Activated CD4-positive, alpha-beta memory T cell treated with anti-CD3 and anti-CD28 coated beads for 36 hours (primary cell): ENCODE data around the gene HDAC5. TPM values are rescaled to one million over a fixed set of nuclear protein-coding genes. Genes with fewer than 3 reads are reported as not detected.

ENCODE experiments used
- CTCF ChIA-PET: fragments of 350-600 bp; sonication (Branson Sonifier 250); formaldehyde crosslinking; loops from one replicate; lab custom pipeline; 2021; ENCODE audit warnings: antibody characterized with exemption, inconsistent platforms; lab: Charles Lee
- POLR2A ChIA-PET: fragments of 350-600 bp; sonication (Branson Sonifier 250); formaldehyde crosslinking; loops from one replicate; lab custom pipeline; 2021; ENCODE audit warnings: antibody characterized with exemption; lab: Charles Lee
- DNase-seq: peaks from one replicate; pipeline ENCODE4 v3.0.0-alpha.2; 2020
- H3K27ac Mint-ChIP-seq: one replicate; pipeline ENCODE4 v1.8.0; 2021; ENCODE audit warnings: mixed read lengths
- H3K27me3 Mint-ChIP-seq: one replicate; pipeline ENCODE4 v1.8.0; 2021; ENCODE audit warnings: mixed read lengths
- H3K36me3 Mint-ChIP-seq: one replicate; pipeline ENCODE4 v1.8.0; 2021; ENCODE audit warnings: mixed read lengths
- H3K4me1 Mint-ChIP-seq: one replicate; pipeline ENCODE4 v1.8.0; 2021; ENCODE audit warnings: low read depth, mixed read lengths
- H3K4me3 Mint-ChIP-seq: one replicate; pipeline ENCODE4 v1.8.0; 2021; ENCODE audit warnings: mild to moderate bottlenecking, mixed read lengths
- H3K9me3 Mint-ChIP-seq: one replicate; pipeline ENCODE4 v1.8.0; 2021; ENCODE audit warnings: mixed read lengths
- intact Hi-C: fragments of 100-400 bp; cut with micrococcal nuclease; formaldehyde crosslinking; loops from one replicate; pipeline ENCODE4 v1.15.1; 2023
- total RNA-seq, 2 experiments: library from RNA; stranded (reverse); gene quantifications; one replicate each; pipeline ENCODE4 v1.2.3, GENCODE V29; 2021

HDAC5 gene
- total RNA-seq, 2 experiments from 2014 or later = 18.0 to 19.0 TPM

DNA sequence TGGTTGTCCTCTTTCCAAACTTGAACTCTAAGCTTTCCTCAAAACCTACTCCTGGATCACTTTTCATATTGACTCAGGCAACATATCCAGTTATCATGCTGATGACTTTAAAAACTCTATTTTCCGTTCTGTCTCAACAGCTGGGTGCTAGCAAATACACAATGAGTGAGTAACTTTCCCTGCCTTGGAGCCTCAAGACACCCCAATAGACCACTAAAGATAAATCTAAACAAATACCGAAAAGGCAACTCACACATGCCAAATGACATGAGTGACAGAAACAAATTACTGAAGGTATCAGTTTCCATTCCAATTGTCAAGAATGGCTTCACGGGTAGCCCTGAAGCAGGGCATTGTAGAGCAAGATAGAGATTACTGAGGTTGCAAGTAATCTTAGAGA, 93.0 kb downstream of the HDAC5 start:
- Mint-ChIP-seq H3K27me3 (no peaks in the 10 kb centered on the region), H3K36me3 (peaks cover 25% of the 10 kb centered on the region), H3K9me3 (no peaks in the 10 kb centered on the region), H3K27ac (no peak overlapping the region), H3K4me3 (no peak overlapping the region), H3K4me1 (peaks cover 10% of the 10 kb centered on the region)
- ChIA-PET POLR2A (no interaction called here), CTCF (interaction anchor here (1.3 to 1.7 kb wide), 3 partner anchors 11 to 86 kb away, joined by 3 to 7 read pairs (median 4); no protein-coding TSS in a partner anchor)
- intact Hi-C loops = no loop called here
- no peak for DNase-seq

DNA sequence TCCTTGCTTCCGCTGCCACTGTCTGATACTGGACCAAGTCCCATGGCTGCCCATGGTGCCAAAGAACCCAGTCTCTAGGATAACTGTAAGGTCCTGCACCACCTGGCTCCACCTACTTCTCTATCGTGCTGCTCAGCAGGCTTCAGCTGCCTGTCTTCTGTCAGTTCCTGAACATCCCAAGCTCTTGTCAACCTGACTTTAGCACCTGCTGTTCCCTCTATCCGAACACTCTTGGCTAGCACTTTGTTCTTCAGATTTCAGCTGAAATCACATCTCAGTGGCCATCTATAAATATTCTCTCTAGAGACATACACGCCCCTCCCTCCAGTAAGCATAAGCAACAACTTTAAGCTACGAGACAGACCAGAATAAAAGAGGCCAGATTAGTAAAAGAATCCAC, 93.7 kb downstream of the HDAC5 start:
- intact Hi-C loops = no loop called here
- POLR2A ChIA-PET = no interaction called here
- Mint-ChIP-seq H3K36me3 (peaks cover 25% of the 10 kb centered on the region), H3K9me3 (no peaks in the 10 kb centered on the region), H3K4me3 (no peak overlapping the region), H3K27ac (no peak overlapping the region), H3K4me1 (peaks cover 10% of the 10 kb centered on the region), H3K27me3 (no peaks in the 10 kb centered on the region)
- no peak for DNase-seq
- CTCF ChIA-PET = interaction anchor here (1.3 to 1.7 kb wide), 3 partner anchors 12 to 85 kb away, joined by 3 to 7 read pairs (median 4); no protein-coding TSS in a partner anchor

Other genes with a start within 250 kb of the HDAC5 start
- gene MPP2, start 216.1 kb downstream of the HDAC5 start, total RNA-seq = 1 to 10 TPM; 1.8 to 2.0 TPM
- gene PPY, start 181.2 kb downstream of the HDAC5 start, total RNA-seq = under 1 TPM in 1 of 2 experiments, not detected in 1; 0.90 TPM
- not detected for gene PYY, start 169.7 kb downstream of the HDAC5 start, total RNA-seq
- 1 to 10 TPM; 1.5 to 1.7 TPM for gene NAGS, start 119.0 kb downstream of the HDAC5 start, total RNA-seq
- gene TMEM101, start 108.7 kb downstream of the HDAC5 start, total RNA-seq = 10 to 100 TPM; 27.6 to 28.2 TPM
- gene LSM12, start 57.0 kb downstream of the HDAC5 start, total RNA-seq = 10 to 100 TPM; 76.8 to 81.8 TPM
- gene G6PC3, start 52.9 kb downstream of the HDAC5 start, total RNA-seq = 10 to 100 TPM; 20.7 to 21.9 TPM
- gene HROB, start 18.3 kb upstream of the HDAC5 start, total RNA-seq = 10 to 100 TPM; 17.9 to 19.8 TPM
- gene ASB16, start 47.1 kb upstream of the HDAC5 start, total RNA-seq = under 1 TPM in 1 of 2 experiments, not detected in 1; 0.19 TPM
- 10 to 100 TPM; 21.8 to 21.9 TPM for gene TMUB2, start 63.3 kb upstream of the HDAC5 start, total RNA-seq
- 10 to 100 TPM; 63.4 to 69.7 TPM for gene ATXN7L3, start 76.2 kb upstream of the HDAC5 start, total RNA-seq
- 100 to 1,000 TPM; 112 to 118 TPM for gene UBTF, start 96.0 kb upstream of the HDAC5 start, total RNA-seq
- gene SLC4A1, start 144.5 kb upstream of the HDAC5 start, total RNA-seq = not detected
- gene RUNDC3A, start 185.0 kb upstream of the HDAC5 start, total RNA-seq = not detected
- 100 to 1,000 TPM; 121 to 122 TPM for gene SLC25A39, start 201.2 kb upstream of the HDAC5 start, total RNA-seq
- 10 to 100 TPM; 59.7 to 62.4 TPM for gene GRN, start 221.7 kb upstream of the HDAC5 start, total RNA-seq
- gene FAM171A2, start 240.2 kb upstream of the HDAC5 start, total RNA-seq = under 1 TPM; 0.19 to 0.21 TPM